HG03039 (cell line): ENCODE data around the gene TFDP2.
"Not testable (repeated sequence)": the region's sequence is repeated elsewhere in the genome, so short reads cannot be mapped to it uniquely, and the experiment has no call there.

Experiments
- ATAC-seq: cut with Tn5 transposase; IDR thresholded peaks from one replicate; pipeline ENCODE4 v1.9.1; 2021; ENCODE audit warnings: mild to moderate bottlenecking, moderate library complexity; ENCODE audit not compliant: unreplicated experiment

The TFDP2 gene, protein sequence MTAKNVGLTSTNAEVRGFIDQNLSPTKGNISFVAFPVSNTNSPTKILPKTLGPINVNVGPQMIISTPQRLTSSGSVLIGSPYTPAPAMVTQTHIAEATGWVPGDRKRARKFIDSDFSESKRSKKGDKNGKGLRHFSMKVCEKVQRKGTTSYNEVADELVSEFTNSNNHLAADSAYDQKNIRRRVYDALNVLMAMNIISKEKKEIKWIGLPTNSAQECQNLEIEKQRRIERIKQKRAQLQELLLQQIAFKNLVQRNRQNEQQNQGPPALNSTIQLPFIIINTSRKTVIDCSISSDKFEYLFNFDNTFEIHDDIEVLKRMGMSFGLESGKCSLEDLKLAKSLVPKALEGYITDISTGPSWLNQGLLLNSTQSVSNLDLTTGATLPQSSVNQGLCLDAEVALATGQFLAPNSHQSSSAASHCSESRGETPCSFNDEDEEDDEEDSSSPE

DNA sequence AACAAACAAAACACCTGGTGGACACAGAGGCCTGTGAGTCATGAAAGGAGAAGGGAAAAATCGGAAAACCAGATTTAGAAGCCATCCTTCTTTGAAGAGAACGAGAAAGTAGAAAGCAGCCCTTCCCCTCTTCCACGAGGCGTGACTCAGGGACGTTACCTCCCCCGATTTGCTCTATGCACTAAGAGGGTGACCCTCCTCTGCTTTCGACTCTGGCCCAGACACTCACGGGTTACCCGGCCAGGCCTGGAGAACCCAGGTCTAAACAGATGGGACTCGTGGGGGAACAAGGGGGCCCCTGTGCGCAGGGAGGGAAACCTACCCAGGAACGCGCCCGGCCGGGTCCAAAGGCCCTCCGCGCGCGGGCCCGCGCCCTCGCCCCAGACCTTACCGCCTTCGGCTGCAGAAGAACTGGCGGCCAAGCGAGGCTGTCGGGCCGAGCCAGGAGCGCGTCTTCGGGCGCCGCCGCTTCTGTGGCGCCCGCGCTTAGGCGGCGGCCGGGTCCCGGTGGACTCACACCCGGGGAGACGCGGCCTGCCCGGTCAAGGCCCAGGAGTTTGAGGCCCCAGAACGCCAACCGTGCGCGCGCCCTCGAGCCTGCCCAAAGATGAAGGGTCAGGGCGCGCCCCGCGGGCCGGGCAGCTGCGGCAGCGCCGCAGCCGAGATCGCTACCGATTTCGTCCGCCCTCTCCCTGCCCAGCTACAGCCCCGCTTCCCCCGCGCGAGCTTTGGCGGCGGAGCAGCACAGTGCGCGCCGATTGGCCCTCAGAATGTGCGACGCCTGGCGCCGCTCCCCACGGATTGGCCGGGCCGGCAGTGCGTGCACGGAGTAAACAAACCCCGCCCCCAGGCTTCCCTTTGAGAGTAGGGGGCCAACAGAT is at the start of gene TFDP2:
Gene TFDP2, minus strand, starts transcription at position 753 of the 881 bp plus-strand sequence. CDS start 47,795 bp downstream, outside the sequence.
- ATAC-seq = peak; percentile 100

DNA sequence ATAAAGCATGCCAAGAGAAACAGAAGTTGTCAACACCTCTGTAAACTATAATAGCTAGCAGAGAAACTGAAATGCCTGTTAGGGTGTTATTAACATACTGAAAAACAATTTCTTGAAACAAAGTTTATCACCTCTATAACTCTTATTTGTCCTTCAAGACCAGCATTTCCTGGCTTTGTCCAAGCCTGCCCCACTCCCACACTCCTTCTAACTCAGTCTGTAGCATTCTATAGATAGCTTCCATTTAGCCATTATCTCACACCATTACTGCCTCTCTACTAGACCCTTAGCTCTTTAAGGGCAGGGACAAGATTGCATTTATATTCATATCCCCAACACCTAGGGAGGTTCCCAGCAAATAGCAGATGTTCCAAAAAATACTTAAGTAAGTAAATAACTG is 39.5 kb upstream of the TFDP2 start:
- ATAC-seq = no peak

DNA sequence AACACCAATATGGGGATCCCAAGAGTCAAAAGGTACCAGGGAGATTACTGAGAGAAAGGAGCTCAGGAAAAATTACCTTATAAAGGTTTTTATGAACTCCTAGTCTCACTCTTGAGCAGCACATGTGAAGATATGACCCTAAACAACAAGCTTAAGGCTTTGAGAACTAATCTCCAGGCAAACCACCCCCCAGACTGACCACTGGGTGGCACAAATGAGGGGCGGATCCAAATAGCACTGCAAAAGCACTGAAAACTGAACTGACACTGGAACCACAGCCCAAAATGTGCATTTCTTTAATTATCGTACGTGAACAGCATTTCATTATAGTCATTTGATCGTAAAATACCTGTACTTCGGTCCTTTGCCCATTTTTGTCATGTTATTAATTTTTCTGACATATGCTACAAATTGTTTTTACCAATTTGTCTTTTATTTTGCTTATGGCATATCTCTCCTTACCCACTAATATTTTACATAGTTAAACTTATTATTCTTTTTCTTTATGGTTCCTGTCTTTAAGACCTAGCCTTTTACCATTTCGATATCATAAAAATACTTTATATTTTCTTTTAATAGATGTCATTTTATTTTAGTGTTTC is 31.5 kb upstream of the TFDP2 start:
- ATAC-seq = no peak

DNA sequence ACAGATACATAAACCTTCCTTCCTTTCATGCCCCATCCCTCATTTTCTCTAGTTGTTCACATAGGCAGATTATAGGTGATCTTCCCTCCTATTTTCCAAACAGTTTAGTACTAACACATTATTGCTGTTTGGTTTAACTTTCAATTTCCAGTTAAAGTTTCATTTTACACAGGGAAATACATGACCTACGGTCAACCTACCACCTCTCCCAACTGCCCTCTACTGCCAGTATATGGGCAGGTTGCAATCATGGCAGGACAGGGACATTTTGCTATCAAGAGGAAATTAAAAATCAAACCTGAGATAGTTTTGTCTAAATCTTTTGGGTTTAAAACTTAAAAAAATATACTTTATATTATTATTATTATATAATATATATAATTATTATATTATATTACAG is 26.1 kb upstream of the TFDP2 start:
- no peak for ATAC-seq

DNA sequence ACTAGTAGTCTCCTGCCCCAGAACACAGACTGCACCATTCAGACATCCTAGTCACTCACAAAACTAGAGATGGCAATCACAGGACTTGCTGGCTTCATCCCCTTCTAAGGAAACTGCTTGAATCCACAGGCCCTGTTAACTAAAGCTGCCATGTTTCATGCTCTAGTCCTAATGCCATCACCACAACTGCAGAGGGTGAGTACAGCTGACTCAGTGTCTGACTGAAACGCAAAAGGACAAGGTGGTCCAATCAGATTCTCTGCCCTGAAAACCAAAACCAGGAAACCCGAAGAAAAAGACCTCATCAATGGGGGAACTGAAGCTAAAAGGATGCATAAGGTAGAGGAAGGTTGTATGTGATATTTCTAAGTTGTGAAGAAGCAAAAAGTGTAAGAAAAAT is 25.2 kb upstream of the TFDP2 start:
- no peak for ATAC-seq

DNA sequence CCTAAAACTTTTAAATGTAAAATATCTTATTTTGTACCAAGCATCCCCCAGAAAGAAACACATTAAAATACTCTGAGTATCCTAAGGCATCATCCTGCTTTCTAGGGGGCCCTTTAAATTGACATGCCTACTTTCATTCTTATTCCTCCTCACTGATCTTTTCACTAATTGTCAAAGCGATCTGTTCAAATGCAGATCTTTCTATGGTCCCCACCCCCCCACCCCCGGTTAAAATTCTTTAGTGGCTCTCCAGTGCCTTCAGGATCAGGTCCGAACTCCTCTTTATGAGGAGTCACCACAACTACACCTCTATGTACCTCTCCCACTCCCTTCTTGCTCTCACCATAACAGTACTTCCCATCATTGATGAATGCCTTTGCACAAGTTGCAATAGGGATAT is 19.2 kb upstream of the TFDP2 start:
- ATAC-seq = no peak

DNA sequence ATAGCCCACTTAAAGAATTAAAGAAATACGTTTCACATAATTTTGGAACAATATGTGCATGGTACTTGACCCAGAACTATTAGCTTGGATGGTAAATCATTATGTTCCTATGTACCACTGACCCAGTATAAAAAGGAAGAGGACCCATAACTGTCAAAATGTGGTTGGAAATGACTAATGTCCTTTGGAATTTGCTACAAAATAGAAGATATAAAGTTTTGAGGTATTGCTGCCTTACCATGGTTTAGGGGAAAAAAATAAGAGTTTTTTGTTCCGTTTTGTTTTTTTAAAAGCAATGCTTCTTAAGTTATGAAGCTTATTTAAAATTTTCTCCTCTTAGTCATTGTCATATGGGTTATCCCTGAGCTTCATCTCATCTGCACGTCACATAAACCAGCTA is 15.8 kb upstream of the TFDP2 start:
- ATAC-seq = no peak

DNA sequence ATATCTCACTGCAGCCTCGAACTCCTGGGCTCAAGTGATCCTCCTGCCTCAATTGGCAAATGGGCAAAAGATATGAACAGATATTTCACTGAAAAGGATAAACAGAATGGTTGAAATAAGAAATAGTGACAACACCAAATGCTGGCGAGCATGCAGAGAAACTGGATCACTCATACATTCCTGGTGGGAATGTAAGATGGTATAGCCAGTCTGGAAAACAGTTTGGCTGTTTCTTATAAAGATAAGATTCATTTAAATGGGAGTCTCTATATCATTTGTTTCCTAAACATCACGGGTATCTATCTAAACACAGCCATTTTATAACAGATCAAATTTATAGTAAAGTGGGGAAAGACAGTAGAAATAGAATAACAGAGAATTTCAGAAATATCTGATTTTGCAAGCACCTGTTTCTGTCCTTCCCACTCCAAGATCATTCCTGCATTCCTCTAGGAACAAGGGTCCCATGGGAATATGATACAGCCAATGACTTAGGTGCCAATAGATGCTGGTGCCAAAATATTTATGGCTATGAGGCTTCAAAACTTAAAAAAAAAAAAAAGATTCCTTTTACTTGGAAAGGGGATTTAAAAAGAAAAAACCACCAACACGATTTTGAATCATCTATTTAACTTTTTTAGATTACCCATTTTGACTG is 9.9 kb upstream of the TFDP2 start:
- ATAC-seq = no peak

DNA sequence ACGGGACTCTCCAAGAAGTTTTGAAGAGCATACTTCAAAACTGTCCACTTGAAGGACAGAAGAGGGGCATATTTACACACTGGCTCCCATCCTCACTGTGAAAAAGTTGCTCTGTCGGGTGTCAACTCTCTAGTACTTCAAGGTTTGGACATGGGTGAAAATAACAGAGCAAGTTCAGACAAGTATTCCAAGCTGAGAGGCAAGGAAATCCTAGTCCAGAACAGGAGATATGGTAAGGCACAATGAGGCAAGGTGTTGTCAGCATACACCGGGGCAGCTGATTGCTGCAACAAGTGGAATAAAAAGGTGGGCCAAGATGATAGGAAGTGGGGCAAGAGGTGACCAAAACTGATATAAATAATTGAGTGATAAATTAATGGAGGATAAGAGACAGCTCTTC is 4.8 kb upstream of the TFDP2 start:
- no peak for ATAC-seq

DNA sequence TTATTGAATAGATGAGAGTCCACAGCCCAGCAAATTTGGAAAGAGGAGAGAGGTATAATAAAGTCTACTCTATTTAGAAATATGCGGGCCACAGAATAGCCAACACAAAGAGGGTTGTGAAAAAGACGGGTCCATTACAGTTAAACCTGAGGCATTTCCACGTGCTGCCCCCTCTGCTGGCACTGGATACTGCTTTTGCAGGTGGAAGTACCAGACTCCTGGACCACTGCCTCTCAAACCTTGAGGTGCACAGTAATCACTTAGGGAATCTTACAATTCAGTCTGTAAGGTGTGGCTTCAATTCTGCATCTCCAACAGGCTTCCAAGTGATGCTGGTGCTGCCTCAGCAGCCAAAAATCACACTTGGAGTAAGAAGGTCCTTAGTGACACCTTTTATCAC is 3.0 kb upstream of the TFDP2 start:
- ATAC-seq = no peak

DNA sequence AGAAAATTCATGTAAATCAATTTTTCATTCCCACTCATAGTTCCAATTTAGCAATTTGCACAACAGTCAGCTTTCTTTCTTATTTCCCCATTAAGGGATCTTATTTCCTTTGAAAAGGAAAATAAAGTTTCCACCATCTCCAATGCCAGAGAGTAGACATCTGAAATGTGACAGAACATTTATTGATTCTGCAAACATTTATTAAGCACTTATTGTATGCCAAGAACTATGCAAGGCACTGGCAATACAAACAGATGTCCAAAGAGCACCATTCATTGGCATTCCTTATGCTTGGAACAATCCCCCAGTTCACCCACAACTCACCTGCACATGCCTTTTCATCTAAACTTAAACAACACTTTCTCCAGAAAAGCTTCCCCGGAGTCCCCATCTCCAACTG is 2.5 kb upstream of the TFDP2 start:
- ATAC-seq = no peak

DNA sequence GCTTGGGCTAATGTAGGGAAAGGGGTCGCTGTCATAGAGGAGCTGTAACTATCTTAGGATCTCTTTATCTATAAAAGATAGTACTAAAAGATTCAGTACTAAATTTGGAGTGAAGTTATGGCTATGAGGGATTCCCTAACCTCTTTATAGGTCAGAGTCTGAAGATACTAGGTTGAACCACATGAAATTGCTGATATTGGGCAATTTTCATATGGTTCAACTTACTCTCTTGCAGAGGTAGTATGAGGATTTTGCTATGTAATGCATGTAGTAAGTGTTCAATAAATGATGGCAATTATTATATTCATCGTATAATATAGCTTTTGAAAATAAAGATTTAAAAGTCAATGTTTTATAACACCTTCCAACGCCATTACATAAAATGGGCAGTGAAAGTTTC is 1.9 kb upstream of the TFDP2 start:
- no peak for ATAC-seq

DNA sequence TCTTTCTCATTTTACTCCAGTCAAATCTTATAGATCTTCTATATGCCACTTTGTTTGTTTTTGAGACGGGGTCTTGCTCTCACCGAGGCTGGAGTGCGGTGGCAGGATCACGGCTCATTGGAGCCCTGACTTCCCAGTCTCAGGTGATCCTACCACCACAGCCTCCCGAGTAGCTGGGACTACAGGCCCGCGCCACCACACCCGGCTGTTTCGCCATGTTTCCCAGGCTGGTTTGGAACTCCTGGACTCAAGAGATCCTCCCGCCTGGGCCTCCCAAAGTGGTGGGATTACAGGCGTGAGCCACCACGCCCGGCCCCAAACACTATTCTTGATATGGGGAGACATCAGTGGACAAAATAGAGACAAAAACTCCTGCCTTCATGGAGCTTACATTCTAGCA is 927 bp upstream of the TFDP2 start:
- ATAC-seq = no peak

DNA sequence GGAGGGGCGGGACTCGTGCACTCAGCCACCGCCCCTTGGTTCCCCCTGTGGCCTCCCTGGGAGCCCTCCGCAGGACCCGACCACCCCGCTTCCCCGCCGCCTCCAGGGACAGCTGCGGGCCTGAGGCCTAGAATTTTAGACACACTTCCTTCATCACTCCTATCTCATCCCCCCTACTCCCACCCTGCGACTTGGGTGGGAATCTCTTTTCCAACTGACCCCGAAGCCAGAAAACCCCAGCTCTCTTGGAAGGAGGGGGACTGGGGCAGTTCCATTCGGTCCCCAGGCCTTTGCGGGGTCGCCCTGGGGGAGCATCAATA is 289 bp upstream of the TFDP2 start:
- no peak for ATAC-seq

DNA sequence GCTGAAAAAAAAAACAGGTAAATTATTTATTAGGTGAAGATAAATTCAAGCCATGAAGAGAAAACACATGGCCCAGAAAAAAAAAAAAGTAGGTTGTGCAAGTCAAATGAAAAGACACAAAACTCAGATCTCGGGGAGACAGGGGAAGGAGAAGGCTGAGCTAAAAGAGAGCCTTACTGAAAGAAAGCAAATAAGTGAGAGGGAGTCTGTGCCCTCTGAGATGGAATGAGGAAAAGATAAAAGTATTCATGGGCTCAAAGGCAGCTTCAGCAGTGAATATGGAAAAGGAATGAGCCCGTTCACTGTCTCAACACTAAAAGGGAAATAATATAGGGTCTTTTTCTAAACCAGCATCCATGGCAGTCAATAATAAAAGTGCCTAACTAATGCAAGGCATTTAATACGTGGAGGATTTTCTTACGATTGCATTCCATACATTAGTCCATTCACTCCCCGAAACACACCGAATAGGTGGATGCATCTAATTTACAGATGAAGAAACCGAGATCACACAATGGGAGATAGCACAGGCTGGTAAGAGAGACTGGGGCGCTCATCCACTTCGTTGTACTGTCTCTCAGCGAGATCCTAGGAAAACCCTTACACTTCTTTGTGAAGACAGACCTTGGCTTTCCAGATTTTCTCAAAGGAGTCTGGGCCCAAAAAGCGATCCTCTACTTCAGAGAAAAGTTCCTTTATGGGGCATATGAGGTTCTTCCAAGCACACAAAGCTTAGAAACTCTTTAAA is 1.1 kb downstream of the TFDP2 start:
- ATAC-seq = no peak

DNA sequence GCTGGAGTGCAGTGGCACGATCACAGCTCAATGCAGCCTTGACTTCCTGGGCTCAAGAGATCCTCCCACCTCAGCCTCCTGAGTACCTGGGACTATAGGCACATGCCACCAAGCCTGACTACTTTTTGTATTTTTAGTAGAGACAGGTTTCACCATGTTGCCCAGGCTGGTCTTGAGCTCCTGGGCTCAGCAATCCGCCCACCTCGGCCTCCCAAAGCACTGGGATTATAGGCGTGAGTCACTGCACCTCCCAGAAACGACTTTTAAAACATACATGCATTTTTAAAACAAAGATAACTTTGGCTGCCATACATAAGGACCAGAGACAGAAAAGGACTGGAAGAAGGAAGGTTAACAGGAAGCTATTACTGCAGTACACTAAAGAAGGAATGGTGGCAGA is 4.8 kb downstream of the TFDP2 start:
- ATAC-seq = not testable (repeated sequence)

DNA sequence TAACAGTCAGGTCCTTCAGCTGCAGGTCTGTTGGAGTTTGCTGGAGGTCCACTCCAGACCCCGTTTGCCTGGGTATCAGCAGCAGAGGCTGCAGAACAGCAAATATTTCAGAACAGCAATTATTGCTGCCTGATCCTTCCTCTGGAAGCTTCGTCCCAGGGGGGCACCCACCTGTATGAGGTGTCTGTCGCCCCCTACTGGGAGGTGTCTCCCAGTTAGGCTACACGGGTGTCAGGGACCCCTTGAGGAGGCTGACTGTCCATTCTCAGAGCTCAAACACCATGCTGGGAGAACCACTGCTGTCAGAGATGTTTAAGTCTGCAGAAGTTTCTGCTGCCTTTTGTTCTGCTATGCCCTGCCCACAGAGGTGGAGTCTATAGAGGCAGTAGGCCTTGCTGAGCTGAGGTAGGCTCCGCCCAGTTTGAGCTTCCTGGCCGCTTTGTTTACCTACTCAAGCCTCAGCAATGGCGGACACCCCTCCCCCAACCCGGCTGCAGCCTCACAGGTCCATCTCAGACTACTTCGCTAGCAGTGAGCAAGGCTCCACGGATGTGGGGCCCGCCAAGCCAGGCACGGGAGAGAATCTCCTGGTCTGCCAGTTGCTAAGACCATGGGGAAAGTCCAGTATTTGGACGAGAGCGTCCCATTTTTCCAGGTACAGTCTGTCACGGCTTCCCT is 8.6 kb downstream of the TFDP2 start:
- ATAC-seq = not testable (repeated sequence)

DNA sequence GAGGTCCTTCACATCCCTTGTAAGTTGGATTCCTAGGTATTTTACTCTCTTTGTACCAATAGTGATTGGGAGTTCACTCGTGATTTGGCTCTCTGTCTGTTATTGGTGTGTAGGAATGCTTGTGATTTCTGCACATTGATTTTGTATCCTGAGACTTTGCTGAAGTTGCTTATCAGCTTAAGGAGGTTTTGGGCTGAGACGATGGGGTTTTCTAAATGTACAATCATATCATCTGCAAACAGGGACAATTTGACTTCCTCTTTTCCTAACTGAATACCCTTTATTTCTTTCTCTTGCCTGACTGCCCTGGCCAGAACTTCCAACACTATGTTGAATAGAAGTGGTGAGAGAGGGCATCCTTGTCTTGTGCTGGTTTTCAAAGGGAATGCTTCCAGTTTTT is 12.3 kb downstream of the TFDP2 start:
- ATAC-seq = not testable (repeated sequence)

DNA sequence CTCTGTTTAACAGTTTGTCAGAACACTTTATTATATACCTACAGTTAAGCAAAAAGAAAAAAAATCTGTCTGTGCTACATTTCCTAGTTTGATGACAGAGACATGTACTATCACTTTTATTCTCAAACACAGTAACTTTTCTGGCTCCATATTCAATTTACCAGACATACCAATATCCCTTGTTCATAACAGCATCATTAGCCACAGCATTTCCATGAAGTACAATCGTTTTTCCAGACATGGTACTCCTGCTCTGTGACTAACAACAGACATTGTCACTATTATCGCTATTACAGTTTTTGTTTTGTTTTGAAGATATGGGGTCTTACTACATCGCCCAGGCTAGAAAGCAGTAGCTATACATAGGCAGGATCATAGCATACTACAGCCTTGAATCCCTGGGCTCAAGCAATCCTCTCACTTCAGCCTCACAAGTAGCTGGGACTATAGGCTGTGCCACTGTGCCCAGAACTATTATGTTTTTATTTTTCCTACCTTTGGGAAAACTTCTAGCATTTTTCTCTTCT is 14.5 kb downstream of the TFDP2 start:
- no peak for ATAC-seq
